GM21528 (cell line): ENCODE results near the gene SLC43A3.
A peak's percentile ranks its signal among the peaks of the same experiment; 100 is the strongest.
"Not testable (repeated sequence)": the region's sequence is repeated elsewhere in the genome, so short reads cannot be mapped to it uniquely, and the experiment has no call there.

Source experiments
- ATAC-seq: cut with Tn5 transposase; IDR thresholded peaks from one replicate; pipeline ENCODE4 v1.9.1; 2021; ENCODE audit warnings: mild to moderate bottlenecking, moderate library complexity; ENCODE audit not compliant: unreplicated experiment, low FRiP score

The SLC43A3 gene

GRCh38 chr11:57460022-57460757 lies 33.3 kb upstream of the SLC43A3 start, which contains the start of gene RTN4RL2:
RTN4RL2 (plus strand) TSS chr11:57460528; CDS start chr11:57460866, 338 bp downstream.
- no peak for ATAC-seq

GRCh38 chr11:57459164-57460021 lies 32.5 kb upstream of the SLC43A3 start:
- ATAC-seq, result no peak

GRCh38 chr11:57458410-57459163 lies 31.7 kb upstream of the SLC43A3 start:
- ATAC-seq, result no peak

- ATAC-seq, result no peak
These were observed 31.1 kb upstream of the SLC43A3 start for GRCh38 chr11:57458060-57458409.

- peak; percentile 33 for ATAC-seq
These were observed 30.7 kb upstream of the SLC43A3 start for GRCh38 chr11:57457643-57458023.

- ATAC-seq, result peak; percentile 52
These were observed 30.2 kb upstream of the SLC43A3 start for GRCh38 chr11:57456960-57457642.

- ATAC-seq, result no peak
These were observed 26.7 kb upstream of the SLC43A3 start for GRCh38 chr11:57453543-57454177.

GRCh38 chr11:57446055-57446454 lies 19.1 kb upstream of the SLC43A3 start:
- ATAC-seq, result no peak

- ATAC-seq, result not testable (repeated sequence)
These were observed 18.1 kb upstream of the SLC43A3 start for GRCh38 chr11:57445122-57445394.

GRCh38 chr11:57444362-57445121 lies 17.6 kb upstream of the SLC43A3 start:
- ATAC-seq, result no peak

- ATAC-seq, result no peak
These were observed 14.0 kb upstream of the SLC43A3 start for GRCh38 chr11:57440744-57441414.

- no peak for ATAC-seq
These were observed 12.9 kb upstream of the SLC43A3 start for GRCh38 chr11:57439786-57440185.

GRCh38 chr11:57438345-57439285 lies 11.7 kb upstream of the SLC43A3 start:
- ATAC-seq, result no peak

- ATAC-seq, result no peak
These were observed 9.1 kb upstream of the SLC43A3 start for GRCh38 chr11:57436031-57436430.

- ATAC-seq, result no peak
These were observed 8.0 kb upstream of the SLC43A3 start for GRCh38 chr11:57434640-57435546.

GRCh38 chr11:57432714-57433163 lies 5.8 kb upstream of the SLC43A3 start:
- no peak for ATAC-seq

- ATAC-seq, result no peak
These were observed 5.2 kb upstream of the SLC43A3 start for GRCh38 chr11:57432149-57432561.
